ENCODE data around the gene FA2H. TPM values are rescaled to one million over a fixed set of nuclear protein-coding genes. Genes with fewer than 3 reads are reported as not detected.

The FA2H gene
- total RNA-seq, 1 donor from 2014 or later, result not detected

DNA sequence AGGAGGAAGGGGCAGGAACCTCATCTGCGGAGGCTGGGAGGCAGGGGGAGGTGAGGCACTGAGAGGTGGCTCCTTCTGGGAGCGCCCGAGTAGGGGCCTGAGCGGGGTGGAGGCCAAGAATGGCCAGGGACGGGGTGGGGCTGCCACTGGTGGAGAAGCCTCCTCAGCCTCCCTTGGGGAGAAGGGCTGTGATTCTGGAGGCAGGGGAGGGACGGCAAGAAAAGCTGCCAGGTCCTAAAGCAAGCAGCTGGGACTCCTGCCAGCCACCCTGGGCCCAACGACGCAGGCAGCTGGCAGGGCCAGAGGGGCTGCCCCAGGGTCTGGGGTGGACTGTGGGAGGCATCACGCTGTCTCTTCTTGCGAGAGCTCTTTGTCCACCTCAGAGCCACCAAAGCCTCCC, 61.3 kb downstream of the FA2H start:
- peaks cover 6% of the 10 kb centered on the region for H3K27me3 Mint-ChIP-seq (ENCODE audit: unreplicated experiment)
- no peaks in the 10 kb centered on the region for H3K4me1 Mint-ChIP-seq (ENCODE audit: unreplicated experiment)
- H3K27ac Mint-ChIP-seq (ENCODE audit: unreplicated experiment), result no peak overlapping the region
- H3K36me3 Mint-ChIP-seq (ENCODE audit: unreplicated experiment), result no peaks in the 10 kb centered on the region
- no peaks in the 10 kb centered on the region for H3K9me3 Mint-ChIP-seq (ENCODE audit: unreplicated experiment)
- no peak overlapping the region for H3K4me3 Mint-ChIP-seq (ENCODE audit: unreplicated experiment)
- no peak for DNase-seq (ENCODE audit: extremely low spot score, unreplicated experiment)
- TF ChIP-seq, protein P1, sequence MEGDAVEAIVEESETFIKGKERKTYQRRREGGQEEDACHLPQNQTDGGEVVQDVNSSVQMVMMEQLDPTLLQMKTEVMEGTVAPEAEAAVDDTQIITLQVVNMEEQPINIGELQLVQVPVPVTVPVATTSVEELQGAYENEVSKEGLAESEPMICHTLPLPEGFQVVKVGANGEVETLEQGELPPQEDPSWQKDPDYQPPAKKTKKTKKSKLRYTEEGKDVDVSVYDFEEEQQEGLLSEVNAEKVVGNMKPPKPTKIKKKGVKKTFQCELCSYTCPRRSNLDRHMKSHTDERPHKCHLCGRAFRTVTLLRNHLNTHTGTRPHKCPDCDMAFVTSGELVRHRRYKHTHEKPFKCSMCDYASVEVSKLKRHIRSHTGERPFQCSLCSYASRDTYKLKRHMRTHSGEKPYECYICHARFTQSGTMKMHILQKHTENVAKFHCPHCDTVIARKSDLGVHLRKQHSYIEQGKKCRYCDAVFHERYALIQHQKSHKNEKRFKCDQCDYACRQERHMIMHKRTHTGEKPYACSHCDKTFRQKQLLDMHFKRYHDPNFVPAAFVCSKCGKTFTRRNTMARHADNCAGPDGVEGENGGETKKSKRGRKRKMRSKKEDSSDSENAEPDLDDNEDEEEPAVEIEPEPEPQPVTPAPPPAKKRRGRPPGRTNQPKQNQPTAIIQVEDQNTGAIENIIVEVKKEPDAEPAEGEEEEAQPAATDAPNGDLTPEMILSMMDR (IDR thresholded peaks at IDR 0.05), result no peak

- peaks cover 9% of the 10 kb centered on the region for H3K27me3 Mint-ChIP-seq (ENCODE audit: unreplicated experiment)
- no peak overlapping the region for H3K4me3 Mint-ChIP-seq (ENCODE audit: unreplicated experiment)
- DNase-seq (ENCODE audit: extremely low spot score, unreplicated experiment), result no peak
- H3K9me3 Mint-ChIP-seq (ENCODE audit: unreplicated experiment), result no peaks in the 10 kb centered on the region
- TF ChIP-seq, protein P1 (IDR thresholded peaks at IDR 0.05), result no peak
- no peak overlapping the region for H3K27ac Mint-ChIP-seq (ENCODE audit: unreplicated experiment)
- no peaks in the 10 kb centered on the region for H3K4me1 Mint-ChIP-seq (ENCODE audit: unreplicated experiment)
- H3K36me3 Mint-ChIP-seq (ENCODE audit: unreplicated experiment), result no peaks in the 10 kb centered on the region
Observed at GRCh38 chr16:74711938-74712337, 62.7 kb downstream of the FA2H start.

DNA sequence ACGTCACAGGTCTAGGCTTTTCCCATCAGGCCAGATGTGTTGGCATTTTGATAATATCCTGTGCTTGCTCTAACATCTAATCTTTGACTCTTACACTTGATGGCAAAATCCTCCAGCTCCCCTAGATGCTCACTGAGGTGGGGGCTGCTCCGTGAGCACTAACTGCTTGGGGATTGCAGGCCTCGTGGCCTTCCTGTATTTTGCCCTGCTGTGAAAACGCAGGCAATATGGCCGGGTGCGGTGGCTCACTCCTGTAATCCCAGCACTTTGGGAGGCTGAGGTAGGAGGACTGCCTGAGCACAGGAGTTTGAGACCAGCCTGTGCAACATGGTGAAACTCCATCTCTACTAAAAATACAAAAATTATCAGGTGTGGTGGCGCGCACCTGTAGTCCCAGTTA, 64.2 kb downstream of the FA2H start:
- Mint-ChIP-seq H3K4me1 (ENCODE audit: unreplicated experiment) (no peaks in the 10 kb centered on the region), H3K27me3 (ENCODE audit: unreplicated experiment) (peaks cover 9% of the 10 kb centered on the region), H3K9me3 (ENCODE audit: unreplicated experiment) (no peaks in the 10 kb centered on the region), H3K27ac (ENCODE audit: unreplicated experiment) (no peak overlapping the region), H3K4me3 (ENCODE audit: unreplicated experiment) (no peak overlapping the region), H3K36me3 (ENCODE audit: unreplicated experiment) (no peaks in the 10 kb centered on the region)
- TF ChIP-seq, protein P1 (IDR thresholded peaks at IDR 0.05), result no peak
- no peak for DNase-seq (ENCODE audit: extremely low spot score, unreplicated experiment)

DNA sequence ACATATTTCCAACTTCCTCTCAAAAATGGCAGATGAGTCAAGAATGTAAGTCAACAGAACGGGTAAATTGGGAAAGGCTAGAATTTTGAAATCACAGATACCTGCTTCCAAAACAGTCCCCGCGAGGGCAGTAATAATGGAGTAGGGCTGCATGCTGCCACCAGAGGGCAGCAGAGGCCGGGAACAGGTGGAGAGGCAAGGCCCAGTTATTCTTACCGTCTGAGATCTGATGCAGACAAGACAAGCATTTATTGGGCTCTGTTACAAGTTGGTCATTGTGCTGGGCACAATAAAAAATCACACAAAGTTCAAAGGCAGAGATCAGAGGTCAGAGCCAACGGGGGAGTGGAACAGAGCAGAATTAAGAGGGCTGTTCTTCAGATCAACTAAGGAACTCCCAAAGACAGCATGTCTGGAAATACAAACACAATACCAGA, 65.2 kb downstream of the FA2H start:
- peak; percentile 92 for DNase-seq (ENCODE audit: extremely low spot score, unreplicated experiment)
- Mint-ChIP-seq H3K27me3 (ENCODE audit: unreplicated experiment) (peaks cover 9% of the 10 kb centered on the region), H3K9me3 (ENCODE audit: unreplicated experiment) (no peaks in the 10 kb centered on the region), H3K27ac (ENCODE audit: unreplicated experiment) (no peak overlapping the region), H3K36me3 (ENCODE audit: unreplicated experiment) (no peaks in the 10 kb centered on the region), H3K4me3 (ENCODE audit: unreplicated experiment) (no peak overlapping the region), H3K4me1 (ENCODE audit: unreplicated experiment) (no peaks in the 10 kb centered on the region)
- TF ChIP-seq, protein P1 (IDR thresholded peaks at IDR 0.05), result peak; percentile 98

DNA sequence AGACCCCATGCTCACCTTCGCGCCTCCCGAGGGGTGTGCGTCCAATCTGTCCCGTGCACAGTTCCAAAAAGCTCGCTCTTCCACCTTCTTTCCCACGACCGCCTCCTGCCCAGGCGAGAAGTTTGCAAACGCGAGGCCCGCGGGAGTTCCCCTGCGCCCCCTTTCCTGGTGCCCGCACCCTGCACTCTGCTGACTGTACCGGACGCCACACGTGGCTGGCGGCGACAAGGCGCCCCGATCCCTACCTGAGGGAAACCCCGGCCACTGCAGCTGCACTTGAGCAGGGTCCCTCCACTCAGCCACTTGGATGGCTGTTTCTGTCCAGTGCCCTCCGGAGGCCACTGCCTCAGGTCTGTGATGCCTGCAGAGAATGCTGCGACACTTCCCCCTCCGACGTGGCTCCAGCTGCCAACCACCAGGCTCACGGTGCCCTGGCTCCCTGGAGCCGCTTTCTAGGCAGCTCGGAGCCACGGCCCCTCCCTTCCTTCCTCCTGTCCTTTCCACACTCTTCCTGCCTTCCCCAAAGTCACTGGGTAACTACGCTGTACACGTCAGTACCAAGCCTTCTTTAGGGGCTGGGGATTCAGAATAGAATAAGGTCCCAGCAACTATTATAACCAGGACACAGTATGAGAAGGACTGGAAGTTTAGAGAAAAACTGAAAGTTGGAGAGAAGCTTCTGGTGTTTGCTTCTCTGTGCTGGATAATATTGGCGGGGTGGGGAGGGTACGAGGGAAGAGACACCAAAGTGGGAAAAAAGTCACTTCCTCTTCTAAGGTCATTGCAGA, 74.0 kb downstream of the FA2H start, which contains the start of gene MLKL:
TSS of gene MLKL (minus strand) at position 425 of the 788 bp plus-strand sequence. CDS start 5,105 bp downstream, outside the sequence.
- no peak for DNase-seq (ENCODE audit: extremely low spot score, unreplicated experiment)
- Mint-ChIP-seq H3K27me3 (ENCODE audit: unreplicated experiment) (no peaks in the 10 kb centered on the region), H3K36me3 (ENCODE audit: unreplicated experiment) (no peaks in the 10 kb centered on the region), H3K27ac (ENCODE audit: unreplicated experiment) (peak within 1 kb of the TSS; percentile 60), H3K4me3 (ENCODE audit: unreplicated experiment) (peak within 1 kb of the TSS; percentile 54), H3K9me3 (ENCODE audit: unreplicated experiment) (no peaks in the 10 kb centered on the region), H3K4me1 (ENCODE audit: unreplicated experiment) (peaks cover 21% of the 10 kb centered on the region)
- TF ChIP-seq, protein P1 (IDR thresholded peaks at IDR 0.05), result no peak

Data from osteocyte (in vitro differentiated cells).